DND-41 (cell line): ENCODE data around the gene NRXN3.

ENCODE experiments used
- CTCF ChIP-seq: IDR thresholded peaks from 2 replicates; pipeline ENCODE4 v1.5.1; 2012; ENCODE audit warnings: borderline replicate concordance, low read length, moderate library complexity, mild to moderate bottlenecking; ENCODE audit not compliant: poor library complexity, severe bottlenecking; ENCODE audit errors: extremely low read depth
- EZH2 ChIP-seq: IDR thresholded peaks from 3 replicates; pipeline ENCODE4 v1.6.1; 2012; ENCODE audit warnings: borderline replicate concordance, low read depth, mild to moderate bottlenecking, moderate library complexity, low read length, inconsistent platforms; ENCODE audit not compliant: severe bottlenecking

- TF ChIP-seq CTCF = no peak
- no peak for TF ChIP-seq EZH2
Observed at GRCh38 chr14:79758985-79759384, 1588.8 kb downstream of the NRXN3 start.
